Measurements from ENCODE around the gene RAB22A.

Gene RAB22A

GRCh38 chr20:58384821-58385220, 75.3 kb downstream of the RAB22A start:
- DNase-seq (ENCODE audit: extremely low read depth in 1 of 2, low read depth in 1 of 2), result no peak

DNA sequence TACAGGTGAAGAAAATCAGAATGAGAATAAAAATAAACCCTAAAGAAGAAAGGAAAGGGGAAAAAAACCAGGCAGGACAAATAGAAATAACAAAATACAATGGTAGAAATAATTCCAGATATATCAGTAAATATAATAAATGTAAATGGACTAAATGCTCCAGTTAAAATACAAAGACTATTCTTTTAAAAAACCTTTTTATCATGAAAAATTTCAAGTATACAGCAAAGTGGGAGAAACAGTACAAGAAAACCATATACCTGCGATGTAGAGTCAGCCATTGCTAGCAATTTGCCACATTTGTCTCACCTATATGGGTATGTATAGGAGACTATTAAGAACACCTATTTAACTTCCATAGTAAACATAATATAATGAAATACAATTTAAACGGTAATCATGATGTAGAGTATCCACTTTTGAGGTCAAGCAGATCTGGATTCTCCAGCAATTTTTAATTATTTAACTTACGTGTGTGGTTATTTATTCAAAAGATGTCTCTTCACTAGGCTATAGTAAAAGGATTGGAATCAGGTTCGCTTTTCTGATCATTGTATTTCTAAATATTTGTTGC, 78.6 kb downstream of the RAB22A start:
- no peak for DNase-seq (ENCODE audit: extremely low read depth in 1 of 2, low read depth in 1 of 2)

DNA sequence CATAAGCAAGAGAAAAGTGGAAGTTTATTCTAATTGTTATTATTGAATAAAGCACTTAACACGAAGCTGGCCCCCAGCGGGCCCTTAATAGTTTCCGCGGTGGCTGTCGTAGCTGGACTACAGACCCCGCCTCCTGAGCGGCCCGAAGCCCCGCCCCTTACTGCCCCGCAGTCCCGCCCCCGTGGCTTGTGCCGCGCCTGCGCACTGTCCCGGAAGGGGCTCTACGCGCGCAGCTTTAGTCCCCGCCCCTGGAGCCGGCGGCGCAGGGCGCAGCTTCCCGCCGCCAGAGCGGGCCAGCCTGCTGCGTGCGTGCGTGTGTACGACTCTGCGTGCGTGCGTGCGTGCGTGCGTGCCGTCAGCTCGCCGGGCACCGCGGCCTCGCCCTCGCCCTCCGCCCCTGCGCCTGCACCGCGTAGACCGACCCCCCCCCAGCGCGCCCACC, 79.4 kb downstream of the RAB22A start, which contains the start of gene VAPB:
Gene VAPB (plus strand): TSS at position 348 of the 442 bp plus-strand sequence. CDS start 231 bp downstream, outside the sequence.
- DNase-seq (ENCODE audit: extremely low read depth in 1 of 2, low read depth in 1 of 2), result peak; percentile 89 to 96

DNA sequence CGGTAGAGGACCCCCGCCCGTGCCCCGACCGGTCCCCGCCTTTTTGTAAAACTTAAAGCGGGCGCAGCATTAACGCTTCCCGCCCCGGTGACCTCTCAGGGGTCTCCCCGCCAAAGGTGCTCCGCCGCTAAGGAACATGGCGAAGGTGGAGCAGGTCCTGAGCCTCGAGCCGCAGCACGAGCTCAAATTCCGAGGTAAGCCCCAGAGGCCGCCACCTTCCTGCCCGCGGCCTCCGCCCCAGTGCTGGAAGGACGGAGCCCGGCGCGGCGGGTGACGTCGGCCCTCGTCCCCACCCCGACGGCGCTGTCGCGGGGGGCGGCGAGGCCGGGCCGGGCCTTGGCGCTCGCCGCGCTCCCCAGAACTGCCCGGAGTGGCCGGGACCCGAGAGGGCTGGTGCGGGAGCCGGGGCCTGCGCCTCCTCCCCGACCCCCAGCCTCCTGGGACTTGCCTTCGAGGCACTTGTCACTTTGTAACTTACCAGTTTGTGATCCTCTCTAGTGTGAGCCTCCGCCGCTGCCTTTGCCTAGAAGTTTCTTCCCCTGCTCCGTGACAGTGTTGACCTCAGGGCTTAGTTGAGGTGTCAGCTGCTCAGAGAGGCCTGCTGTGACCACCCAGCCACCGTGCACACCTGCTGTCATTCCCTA, 79.9 kb downstream of the RAB22A start:
- DNase-seq (ENCODE audit: extremely low read depth in 1 of 2, low read depth in 1 of 2), result peak; percentile 6 to 9

- DNase-seq (ENCODE audit: extremely low read depth in 1 of 2, low read depth in 1 of 2), result no peak
Measured at GRCh38 chr20:58389968-58390658, 80.6 kb downstream of the RAB22A start.

GRCh38 chr20:58390659-58391035, 81.1 kb downstream of the RAB22A start:
- DNase-seq (ENCODE audit: extremely low read depth in 1 of 2, low read depth in 1 of 2), result no peak

DNA sequence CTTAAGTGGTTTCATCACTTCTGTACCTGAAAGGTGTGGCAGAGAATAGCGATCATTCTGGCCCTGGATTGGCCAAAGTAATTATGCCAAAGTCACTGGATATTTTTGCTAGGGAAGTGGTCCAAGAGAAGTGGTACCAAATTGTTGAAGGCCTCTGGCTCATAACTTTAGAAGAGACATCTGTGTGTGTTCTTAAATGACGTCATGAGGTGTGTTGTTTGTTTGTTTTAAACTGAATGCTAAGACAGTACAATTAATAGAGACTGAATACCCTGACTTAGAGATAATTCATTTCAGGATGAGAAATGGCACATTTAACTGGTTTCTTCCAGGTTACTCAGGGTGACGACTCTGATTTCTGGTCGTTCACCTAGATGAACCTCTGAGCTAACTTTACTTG, 82.8 kb downstream of the RAB22A start:
- DNase-seq (ENCODE audit: extremely low read depth in 1 of 2, low read depth in 1 of 2), result no peak

GRCh38 chr20:58393299-58393698, 83.8 kb downstream of the RAB22A start:
- no peak for DNase-seq (ENCODE audit: extremely low read depth in 1 of 2, low read depth in 1 of 2)

GRCh38 chr20:58394801-58395200, 85.3 kb downstream of the RAB22A start:
- DNase-seq (ENCODE audit: extremely low read depth in 1 of 2, low read depth in 1 of 2), result no peak

- DNase-seq (ENCODE audit: extremely low read depth in 1 of 2, low read depth in 1 of 2), result no peak
Measured at GRCh38 chr20:58395604-58396003, 86.1 kb downstream of the RAB22A start.

- DNase-seq (ENCODE audit: extremely low read depth in 1 of 2, low read depth in 1 of 2), result no peak
Measured at GRCh38 chr20:58397429-58397828, 87.9 kb downstream of the RAB22A start.

GRCh38 chr20:58398254-58398653, 88.7 kb downstream of the RAB22A start:
- DNase-seq (ENCODE audit: extremely low read depth in 1 of 2, low read depth in 1 of 2), result no peak

GRCh38 chr20:58399926-58400325, 90.4 kb downstream of the RAB22A start:
- DNase-seq (ENCODE audit: extremely low read depth in 1 of 2, low read depth in 1 of 2), result no peak

DNA sequence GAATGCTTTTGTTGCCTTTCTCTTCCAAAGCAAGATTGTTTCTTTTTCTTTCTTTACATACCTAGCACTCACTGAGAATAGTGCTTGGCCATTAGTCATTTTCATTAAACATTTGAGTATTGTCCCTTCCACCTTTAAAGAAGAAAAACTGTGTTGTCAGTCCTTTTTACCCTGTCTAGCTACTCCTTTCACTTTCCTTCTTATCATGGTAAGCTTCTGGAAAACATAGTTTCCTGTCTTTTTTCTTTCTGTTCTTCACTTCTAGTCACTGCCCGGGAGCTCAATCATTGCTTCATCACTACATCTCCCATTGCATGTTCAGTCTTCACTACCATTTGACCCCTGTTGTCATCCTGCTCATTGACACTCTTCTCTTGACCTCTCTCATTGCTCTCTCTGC, 91.6 kb downstream of the RAB22A start:
- DNase-seq (ENCODE audit: extremely low read depth in 1 of 2, low read depth in 1 of 2), result no peak

DNA sequence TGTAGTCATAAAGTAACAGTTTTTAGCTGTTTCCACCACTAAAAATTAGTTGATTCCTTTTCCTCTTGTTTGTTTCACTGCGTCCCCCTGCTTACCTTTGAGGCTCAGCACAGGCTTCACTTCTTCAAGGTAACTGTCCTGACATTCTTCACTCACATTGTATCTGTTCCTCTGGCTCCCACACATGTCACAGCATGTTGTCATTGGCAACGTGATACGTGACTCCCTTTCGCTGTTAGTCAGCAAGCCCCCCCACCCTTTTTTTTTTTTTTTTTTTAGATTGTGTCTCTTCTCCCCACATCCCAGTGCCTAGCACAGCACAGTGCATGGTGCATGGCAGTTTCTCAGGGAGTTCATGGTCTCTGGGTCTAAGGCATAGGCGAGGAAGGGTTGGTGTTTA, 92.8 kb downstream of the RAB22A start:
- no peak for DNase-seq (ENCODE audit: extremely low read depth in 1 of 2, low read depth in 1 of 2)

- no peak for DNase-seq (ENCODE audit: extremely low read depth in 1 of 2, low read depth in 1 of 2)
Measured at GRCh38 chr20:58402827-58403226, 93.3 kb downstream of the RAB22A start.

- no peak for DNase-seq (ENCODE audit: extremely low read depth in 1 of 2, low read depth in 1 of 2)
Measured at GRCh38 chr20:58403272-58403671, 93.8 kb downstream of the RAB22A start.

GRCh38 chr20:58405504-58406291, 96.2 kb downstream of the RAB22A start:
- DNase-seq (ENCODE audit: extremely low read depth in 1 of 2, low read depth in 1 of 2), result no peak

DNA sequence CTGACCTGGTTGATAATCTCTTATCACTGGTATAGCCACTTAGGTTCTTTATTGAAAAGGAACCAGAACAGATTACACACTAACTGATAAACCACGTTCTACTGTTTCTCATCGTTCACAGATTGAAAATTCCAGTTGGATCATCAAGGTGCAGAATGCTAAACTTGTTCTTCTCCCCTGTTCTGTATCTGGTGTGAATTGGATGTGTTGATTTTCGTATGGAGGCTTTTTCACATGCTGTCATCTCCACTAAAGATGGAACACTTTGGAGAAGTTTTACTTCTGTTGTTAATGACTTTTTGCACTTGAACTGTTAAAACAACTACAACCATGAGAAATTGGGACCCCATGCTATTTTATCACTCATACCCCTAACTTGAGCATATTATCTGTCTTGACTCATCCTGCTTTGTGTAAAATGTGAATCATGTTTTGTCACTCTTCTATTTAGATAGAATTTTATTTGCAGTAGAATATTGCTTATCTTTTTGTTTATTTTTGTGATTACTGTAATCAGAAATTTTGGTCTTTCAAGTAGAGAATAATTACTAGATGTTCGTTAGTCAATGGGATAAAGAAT, 97.0 kb downstream of the RAB22A start:
- DNase-seq (ENCODE audit: extremely low read depth in 1 of 2, low read depth in 1 of 2), result no peak

DNA sequence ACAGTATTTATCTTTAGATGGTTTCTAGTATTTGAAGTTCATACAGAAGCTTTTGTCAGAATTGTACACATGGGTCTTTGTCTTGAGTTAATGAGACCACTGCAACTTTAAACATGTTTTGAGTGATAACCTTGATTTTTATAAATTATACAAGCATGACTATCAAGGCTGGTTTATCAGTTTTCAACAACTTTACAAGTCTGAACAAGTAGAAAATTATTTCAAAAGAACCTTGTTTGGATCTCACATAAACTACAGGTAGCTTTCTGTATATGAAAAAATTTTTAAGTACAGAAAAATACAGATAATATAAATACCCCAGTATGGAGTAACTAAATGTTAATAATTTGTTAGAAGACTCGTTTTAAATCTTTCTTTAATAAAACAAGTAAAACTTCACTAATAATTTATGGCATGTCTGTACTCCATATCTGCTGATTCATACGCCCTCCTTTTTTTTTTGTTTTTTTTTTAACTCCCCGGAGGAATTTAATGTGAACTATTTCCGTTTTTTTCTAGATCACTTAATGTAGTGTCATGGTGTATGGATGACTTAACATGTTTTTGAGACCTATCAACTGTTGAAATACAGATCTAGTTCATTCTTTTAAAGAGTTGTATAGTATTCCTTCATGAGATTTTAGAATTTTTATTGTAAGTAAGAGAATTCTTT, 97.8 kb downstream of the RAB22A start:
- no peak for DNase-seq (ENCODE audit: extremely low read depth in 1 of 2, low read depth in 1 of 2)

Measured in stimulated activated CD8-positive, alpha-beta memory T cell treated with anti-CD3 and anti-CD28 coated beads, Interleukin-7, amount 100 ng/mL, for 48 hours (primary cell).